Measurements from ENCODE around the gene SPDYE5.

The SPDYE5 gene

GRCh38 chr7:75546237-75547015 lies 54.3 kb downstream of the SPDYE5 start:
- no peak for DNase-seq

Measured in NCI-H1694 treated with DMSO at 0.1 percent for 48 hours (cell line).